Measurements from ENCODE around the gene AK5.

AK5 gene

GRCh38 chr1:77550135-77550534 is 268.3 kb downstream of the AK5 start:
- no peak for DNase-seq

DNA sequence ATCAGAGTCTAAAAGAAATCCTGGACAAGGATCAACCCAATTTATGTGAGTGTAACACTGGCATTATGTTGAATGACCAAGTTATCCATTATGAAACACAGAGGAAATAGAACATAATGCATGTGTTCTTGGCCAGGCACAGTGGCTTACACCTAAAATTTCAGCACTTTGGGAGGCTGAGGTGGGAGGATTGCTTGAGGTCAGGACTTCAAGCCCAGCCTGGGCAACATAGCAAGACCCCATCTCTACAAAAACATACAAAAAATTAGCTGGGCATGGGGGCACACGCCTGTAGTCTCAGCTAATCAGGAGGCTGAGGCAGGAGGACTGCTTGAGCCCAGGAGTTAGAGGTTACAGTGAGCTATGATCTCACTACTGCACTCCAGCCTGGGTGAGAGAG is 270.8 kb downstream of the AK5 start:
- DNase-seq = no peak

- no peak for DNase-seq
Measured at GRCh38 chr1:77553568-77554291, 271.9 kb downstream of the AK5 start.

- no peak for DNase-seq
Measured at GRCh38 chr1:77556045-77556444, 274.2 kb downstream of the AK5 start.

DNA sequence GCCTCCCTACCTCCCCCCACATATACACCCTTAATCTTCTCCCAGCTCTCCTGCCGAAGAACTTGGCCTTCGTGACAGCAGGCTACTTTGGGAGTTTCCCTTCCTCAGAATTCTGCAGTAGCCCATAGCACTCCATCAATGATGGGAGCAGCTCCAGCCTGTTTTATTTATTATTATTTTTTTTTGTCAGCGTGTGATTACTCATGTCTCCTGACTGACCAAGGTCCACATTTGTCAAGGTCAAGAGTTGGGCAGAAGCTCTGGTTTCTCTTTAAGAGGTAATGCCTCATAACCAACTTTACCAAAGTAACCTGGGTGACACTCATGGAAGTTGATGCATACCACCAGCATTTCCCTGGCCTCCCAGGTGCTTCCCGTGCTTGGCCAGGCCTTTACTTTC is 275.2 kb downstream of the AK5 start:
- no peak for DNase-seq

- no peak for DNase-seq
Measured at GRCh38 chr1:77558591-77559164, 276.9 kb downstream of the AK5 start.

- DNase-seq = no peak
Measured at GRCh38 chr1:77560741-77561140, 278.9 kb downstream of the AK5 start.

- DNase-seq = no peak
Measured at GRCh38 chr1:77562596-77563150, 280.9 kb downstream of the AK5 start.

- DNase-seq = no peak
Measured at GRCh38 chr1:77565321-77565720, 283.5 kb downstream of the AK5 start.

DNA sequence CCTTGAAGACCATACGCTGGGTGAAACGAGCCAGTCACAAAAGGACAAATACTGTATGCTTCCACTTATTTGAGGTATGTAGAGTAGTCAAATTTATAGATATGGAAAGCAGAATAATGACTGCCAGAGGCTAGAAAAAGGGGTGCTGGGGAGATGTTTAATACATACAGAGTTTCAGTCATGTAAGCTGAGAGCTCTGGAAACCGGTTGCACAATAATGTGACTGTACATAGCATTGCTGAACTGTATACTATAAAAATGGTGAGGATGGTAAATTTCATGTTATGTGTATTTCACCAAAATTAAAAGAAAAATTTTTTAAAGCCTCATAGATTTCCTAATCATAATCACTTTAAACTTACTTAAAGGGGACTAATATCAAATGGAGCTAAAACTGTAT is 289.8 kb downstream of the AK5 start:
- DNase-seq = no peak

DNA sequence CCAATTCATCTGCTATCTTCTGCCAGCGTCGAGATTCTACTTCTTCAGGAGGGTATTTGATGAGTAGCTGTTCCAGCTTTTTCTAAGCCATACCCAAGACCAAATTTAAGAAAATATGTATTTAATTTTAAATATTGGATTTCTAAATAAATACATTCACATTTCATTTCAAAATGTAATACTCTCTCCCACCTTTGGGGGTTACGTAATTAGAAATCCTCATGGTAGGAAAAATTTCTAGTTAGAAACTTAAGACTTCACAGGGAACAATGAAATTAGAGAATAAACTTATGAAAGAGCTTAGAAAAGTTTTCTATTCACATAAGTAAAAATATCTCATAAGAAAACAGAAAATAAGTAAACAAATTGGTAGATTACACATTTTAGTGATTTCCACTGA is 297.7 kb downstream of the AK5 start:
- DNase-seq = no peak

- no peak for DNase-seq
Measured at GRCh38 chr1:77582905-77583304, 301.1 kb downstream of the AK5 start.

DNA sequence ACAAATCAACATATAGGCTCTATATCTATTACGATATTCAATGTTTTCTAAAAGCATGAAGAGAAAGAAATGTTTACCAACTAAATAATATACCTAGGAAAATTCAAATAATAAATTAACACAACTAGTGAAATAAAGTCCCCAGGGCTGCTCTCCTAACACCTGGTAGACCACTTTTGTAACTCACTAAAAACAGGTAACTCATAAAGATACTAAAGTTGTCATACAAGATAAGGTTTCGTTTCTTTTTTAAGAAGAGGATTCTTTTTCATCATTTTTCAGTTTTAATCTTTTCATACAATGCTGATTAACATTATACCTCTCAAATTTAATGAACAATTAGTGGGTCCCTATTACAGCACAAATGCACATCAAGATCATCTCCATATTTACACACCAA is 301.7 kb downstream of the AK5 start:
- DNase-seq = no peak

GRCh38 chr1:77584884-77585283 is 303.1 kb downstream of the AK5 start:
- DNase-seq = no peak

GRCh38 chr1:77585610-77586314 is 303.9 kb downstream of the AK5 start:
- DNase-seq = no peak

- no peak for DNase-seq
Measured at GRCh38 chr1:77589231-77589630, 307.4 kb downstream of the AK5 start.

GRCh38 chr1:77590651-77591050 is 308.8 kb downstream of the AK5 start:
- no peak for DNase-seq

DNA sequence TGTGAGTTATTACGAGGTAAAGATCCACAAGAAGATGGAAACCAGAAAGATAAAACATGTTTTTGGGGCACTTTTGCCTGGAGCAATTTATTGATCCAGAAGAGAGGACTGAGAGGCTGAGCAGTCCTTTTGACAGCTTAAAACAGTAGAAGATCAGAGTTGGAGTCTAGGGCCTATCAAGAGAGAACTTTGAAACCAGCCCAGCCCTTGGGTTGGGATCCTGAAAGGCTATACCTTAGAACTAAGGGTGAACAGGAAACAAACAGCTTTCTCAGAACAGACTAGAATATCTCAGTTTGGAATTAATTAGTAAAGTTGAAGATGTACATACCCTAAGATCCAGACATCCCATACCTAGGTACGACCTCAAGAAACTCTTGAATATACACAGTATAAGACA is 311.1 kb downstream of the AK5 start:
- no peak for DNase-seq

DNA sequence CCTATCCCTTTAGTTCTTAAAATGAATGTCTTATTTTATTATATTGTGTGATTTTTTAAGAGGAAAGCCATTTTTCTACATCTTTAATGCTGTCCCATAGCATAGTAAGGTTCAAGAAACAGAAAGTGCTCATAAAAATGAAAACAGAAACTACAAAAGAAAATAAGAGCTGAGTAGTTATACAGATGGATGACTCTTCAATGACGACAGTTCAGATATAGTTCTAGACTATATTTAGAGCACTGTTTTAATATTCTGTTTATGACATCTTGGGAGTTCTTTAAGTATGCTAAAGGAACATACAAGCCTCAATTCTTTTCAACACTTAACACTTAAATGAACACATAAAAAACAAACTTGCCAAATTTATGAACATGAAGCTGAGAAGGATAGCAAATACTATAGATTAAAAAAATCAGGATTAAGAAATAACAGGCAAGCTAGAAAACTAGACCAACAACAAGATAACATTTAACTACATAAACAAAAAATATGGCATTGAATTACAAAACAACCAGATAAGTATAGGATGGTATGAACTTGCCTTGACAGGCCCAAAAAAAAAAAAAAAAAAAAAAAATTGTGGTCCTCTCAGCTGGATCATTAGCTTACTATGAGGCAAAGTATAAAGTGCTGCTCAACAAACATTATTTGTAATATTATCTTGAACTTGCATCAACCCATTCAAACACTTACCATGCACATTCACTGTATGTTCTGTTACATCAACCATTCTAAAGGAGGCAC is 312.7 kb downstream of the AK5 start:
- no peak for DNase-seq

- no peak for DNase-seq
Measured at GRCh38 chr1:77597310-77597709, 315.5 kb downstream of the AK5 start.

DNA sequence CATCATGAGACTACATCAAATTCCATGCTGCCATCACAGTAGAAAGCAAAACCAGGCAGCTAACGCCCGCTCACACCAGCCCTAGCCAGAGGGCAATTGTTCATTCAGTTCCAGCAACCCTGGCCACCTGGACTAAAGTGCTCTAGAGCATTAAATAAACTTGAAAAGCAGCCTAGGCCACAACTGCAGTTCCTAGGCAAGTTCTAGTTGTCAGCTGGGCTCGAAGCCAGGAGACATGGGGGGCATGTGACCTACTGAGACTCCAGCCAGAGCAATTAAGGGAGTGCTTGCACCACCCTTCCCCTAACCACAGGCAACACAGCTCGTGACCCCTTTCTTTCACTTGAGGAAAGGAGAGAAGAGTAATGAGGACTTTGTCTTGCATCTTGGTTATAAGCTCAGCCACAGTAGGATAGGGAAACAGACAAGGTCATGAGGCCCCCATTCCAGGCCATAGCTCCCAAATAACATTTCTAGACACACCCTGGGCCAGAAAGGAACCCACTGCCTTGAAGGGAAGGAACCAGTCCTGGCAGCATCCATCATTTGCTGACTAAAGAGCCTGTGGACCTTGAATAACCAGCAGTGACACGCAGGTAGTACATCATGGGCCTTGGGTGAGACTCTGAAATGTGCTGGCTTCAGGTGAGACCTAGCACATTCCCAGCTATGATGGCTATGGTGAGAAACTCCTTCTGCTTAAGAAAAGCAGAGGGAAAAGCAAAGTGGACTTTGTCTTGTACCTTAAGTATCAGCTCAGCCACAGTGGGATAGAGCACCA is 323.6 kb downstream of the AK5 start:
- DNase-seq = no peak

DNA sequence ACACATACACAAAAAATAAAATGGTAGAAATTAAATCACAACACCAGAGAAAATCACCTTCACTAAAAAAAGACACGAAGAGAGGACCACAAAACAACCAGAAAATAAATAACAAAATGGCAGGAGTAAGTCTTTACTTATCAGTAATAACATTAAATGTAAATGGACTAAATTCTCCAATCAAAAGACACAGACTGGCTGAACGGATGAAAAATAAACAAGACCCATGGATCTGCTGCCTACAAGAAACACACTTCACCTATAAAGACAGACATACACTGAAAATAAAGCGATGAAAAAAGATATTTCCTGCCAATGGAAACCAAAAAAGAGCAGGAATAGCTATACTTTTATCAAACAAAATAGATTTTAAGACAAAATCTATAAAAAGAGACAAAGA is 327.1 kb downstream of the AK5 start:
- no peak for DNase-seq

Data from CD4-positive, alpha-beta T cell treated with Interferon gamma for 1 hour (primary cell).